Tibial nerve (tissue), 4 donors: ENCODE results near the gene GPR37. TPM values are rescaled to one million over a fixed set of nuclear protein-coding genes. Genes with fewer than 3 reads are reported as not detected.

ENCODE experiments used
- DNase-seq, 2 donors: peaks; one replicate each; pipeline ENCODE4 v3.0.0-alpha.2; 2019; ENCODE audit warnings: low spot score in 2 of 2
- H3K27ac ChIP-seq, 4 donors: fragments of 200-600 bp; sonication (generic) in 3 of 4; one replicate each; pipeline ENCODE4 v1.5.1; 2017 to 2019; ENCODE audit warnings: mild to moderate bottlenecking in 1 of 4
- H3K27me3 ChIP-seq, 2 donors: fragments of 200-600 bp; sonication (generic) in 1 of 2; one replicate each; pipeline versions ENCODE4 v1.5.1 to v1.6.0; 2017 to 2019
- H3K36me3 ChIP-seq, 3 donors: fragments of 200-600 bp; sonication (generic); one replicate each; pipeline ENCODE4 v1.5.1; 2018 to 2019
- H3K4me1 ChIP-seq, 4 donors: fragments of 200-600 bp; sonication (generic) in 3 of 4; one replicate each; pipeline ENCODE4 v1.5.1; 2017 to 2019
- H3K4me3 ChIP-seq, 4 donors: fragments of 200-600 bp; sonication (generic) in 3 of 4; one replicate each; pipeline ENCODE4 v1.5.1; 2017 to 2019; ENCODE audit warnings: mild to moderate bottlenecking in 1 of 4, moderate library complexity in 1 of 4
- H3K9me3 ChIP-seq, 4 donors: fragments of 200-600 bp; sonication (generic) in 3 of 4; one replicate each; pipeline ENCODE4 v1.5.1; 2017 to 2019
- CTCF ChIP-seq, 5 experiments: fragments of 200-600 bp in 3 of 5; fragments of 450-650 bp in 2 of 5; sonication (generic) in 3 of 5; IDR thresholded peaks; one replicate each; pipeline ENCODE4 v1.5.1; 2016 to 2019; ENCODE audit warnings: antibody characterized with exemption in 5 of 5, mild to moderate bottlenecking in 3 of 5, moderate library complexity in 2 of 5
- EP300 ChIP-seq, 2 donors: sonication (generic); formaldehyde crosslinking; IDR thresholded peaks; one replicate each; pipeline ENCODE4 v1.6.1; 2017; ENCODE audit warnings: antibody characterized with exemption in 2 of 2, mild to moderate bottlenecking in 1 of 2
- POLR2A ChIP-seq, 2 donors: fragments of 450-650 bp; IDR thresholded peaks; one replicate each; pipeline ENCODE4 v1.6.1; 2017; ENCODE audit warnings: antibody characterized with exemption in 2 of 2, mild to moderate bottlenecking in 2 of 2, moderate library complexity in 2 of 2
- WGBS, 2 donors: methylation state at CpG; one replicate each; pipeline ENCODE4 v1.1.5; 2018; 5-methylcytosine and 5-hydroxymethylcytosine counted together
- total RNA-seq, 4 donors: library from RNA; depleted of rRNA; stranded (reverse); fragments of >200 nt; gene quantifications; one replicate each; pipeline ENCODE4 v1.1.0, GENCODE V29; 2016

The GPR37 gene
- total RNA-seq, 4 donors from 2014 or later = 0.21 to 0.60 TPM; not detected in 2

DNA sequence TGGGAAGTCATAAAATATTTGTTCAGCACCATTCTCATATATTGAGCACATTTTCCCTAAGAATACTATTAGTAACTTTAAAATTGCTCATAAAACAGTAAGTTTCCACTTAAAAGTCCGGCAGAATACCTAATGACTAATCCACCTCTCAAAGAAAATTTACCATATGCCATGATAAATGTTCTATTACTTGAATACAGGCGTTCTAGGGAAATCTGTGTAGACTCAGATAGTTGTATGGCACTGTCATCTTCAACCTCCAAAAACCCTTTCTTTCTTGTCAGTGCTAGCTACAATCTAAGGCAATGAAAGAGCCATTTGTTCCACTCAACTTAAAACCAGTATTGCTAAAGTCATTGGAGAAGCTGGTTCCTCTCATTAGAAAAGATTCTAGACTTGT is 7.3 kb downstream of the GPR37 start:
- no peak for DNase-seq
- Histone ChIP-seq H3K27me3 (peaks cover 0 to under 1% of the 10 kb centered on the region in 2 donors), H3K27ac (no peak overlapping the region), H3K4me3 (no peak overlapping the region), H3K9me3 (no peaks in the 10 kb centered on the region), H3K4me1 (no peaks in the 10 kb centered on the region), H3K36me3 (no peaks in the 10 kb centered on the region)
- TF ChIP-seq POLR2A (IDR thresholded peaks at IDR 0.05) (no peak), EP300 (IDR thresholded peaks at IDR 0.05) (no peak), CTCF (IDR thresholded peaks at IDR 0.05) (no peak)
- WGBS, 2 donors = 52 to 71% methylated on average over 2 of the region's 2 CpGs

DNA sequence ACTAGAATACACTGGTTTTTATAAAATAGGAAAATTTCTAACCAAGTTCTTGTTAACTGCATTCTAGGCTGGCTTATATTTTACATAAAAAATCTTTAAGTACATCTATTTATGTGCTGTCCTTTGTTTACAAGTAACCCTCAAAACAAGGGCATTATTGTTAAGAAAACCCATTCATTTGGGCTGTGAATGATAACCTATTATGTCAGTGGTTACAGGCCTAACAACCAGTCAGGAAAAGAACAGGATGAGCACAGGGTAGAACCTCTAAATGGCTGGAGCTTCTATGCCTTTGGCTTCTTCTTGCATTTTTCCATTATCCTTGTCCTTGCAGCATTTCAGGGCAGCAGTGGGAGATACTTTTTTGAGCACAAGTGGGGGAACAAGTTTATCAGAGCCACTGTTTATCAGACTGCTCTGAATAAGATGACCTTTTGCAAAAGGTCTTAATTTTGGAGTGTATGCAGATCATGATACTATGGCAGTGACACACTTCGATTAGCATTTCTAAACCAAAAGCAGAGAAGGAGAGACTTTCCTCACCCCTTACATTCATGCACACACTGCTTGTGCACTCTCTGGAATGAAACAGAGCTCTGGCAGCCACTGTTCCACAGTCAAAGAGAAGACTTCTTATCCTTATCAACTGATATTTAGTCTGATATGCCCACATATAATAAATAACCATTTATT is 10.9 kb downstream of the GPR37 start:
- no peaks in the 10 kb centered on the region for H3K9me3 ChIP-seq
- WGBS, 2 donors = 46 to 59% methylated on average over 1 of the region's 1 CpG
- H3K27ac ChIP-seq = no peak overlapping the region
- H3K27me3 ChIP-seq = no peaks in the 10 kb centered on the region
- H3K4me3 ChIP-seq = no peak overlapping the region
- no peaks in the 10 kb centered on the region for H3K36me3 ChIP-seq
- H3K4me1 ChIP-seq = no peaks in the 10 kb centered on the region
- TF ChIP-seq CTCF (IDR thresholded peaks at IDR 0.05) (no peak), POLR2A (IDR thresholded peaks at IDR 0.05) (no peak), EP300 (IDR thresholded peaks at IDR 0.05) (no peak)
- DNase-seq = no peak

DNA sequence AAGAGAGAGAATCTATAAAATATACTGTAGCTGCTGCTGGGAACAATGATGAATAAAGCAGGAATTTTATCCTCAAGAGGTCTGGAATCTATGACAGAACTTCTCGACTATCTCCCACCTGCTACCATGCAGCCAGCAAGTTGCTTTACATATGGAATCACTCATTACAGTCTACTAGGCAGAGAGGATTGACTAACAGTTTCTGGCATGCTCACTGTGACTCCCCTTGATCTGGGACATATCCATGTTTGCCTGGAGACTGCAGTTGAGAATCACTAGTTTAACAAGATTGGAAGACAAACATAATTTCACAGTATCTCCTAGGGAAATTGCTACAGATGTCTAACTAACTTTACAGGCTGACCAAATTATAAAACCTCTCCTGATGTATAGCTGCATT is 13.3 kb downstream of the GPR37 start:
- H3K36me3 ChIP-seq = no peaks in the 10 kb centered on the region
- TF ChIP-seq EP300 (IDR thresholded peaks at IDR 0.05) (no peak), CTCF (IDR thresholded peaks at IDR 0.05) (no peak), POLR2A (IDR thresholded peaks at IDR 0.05) (no peak)
- no peaks in the 10 kb centered on the region for H3K4me1 ChIP-seq
- no peaks in the 10 kb centered on the region for H3K27me3 ChIP-seq
- H3K27ac ChIP-seq = no peak overlapping the region
- no peak overlapping the region for H3K4me3 ChIP-seq
- WGBS, 2 donors = 30 to 31% methylated on average over 1 of the region's 1 CpG
- no peaks in the 10 kb centered on the region for H3K9me3 ChIP-seq
- DNase-seq = no peak

GRCh38 chr7:124751027-124751426 is 14.6 kb downstream of the GPR37 start:
- Histone ChIP-seq H3K27ac (no peak overlapping the region), H3K4me3 (no peak overlapping the region), H3K36me3 (no peaks in the 10 kb centered on the region), H3K9me3 (no peaks in the 10 kb centered on the region), H3K4me1 (no peaks in the 10 kb centered on the region), H3K27me3 (no peaks in the 10 kb centered on the region)
- WGBS, 2 donors = 75 to 81% methylated on average over 2 of the region's 2 CpGs
- DNase-seq = no peak
- TF ChIP-seq CTCF (IDR thresholded peaks at IDR 0.05) (no peak), EP300 (IDR thresholded peaks at IDR 0.05) (no peak), POLR2A (IDR thresholded peaks at IDR 0.05) (no peak)

- Histone ChIP-seq H3K9me3 (no peaks in the 10 kb centered on the region), H3K4me3 (no peak overlapping the region), H3K36me3 (no peaks in the 10 kb centered on the region), H3K4me1 (no peaks in the 10 kb centered on the region), H3K27ac (no peak overlapping the region), H3K27me3 (no peaks in the 10 kb centered on the region)
- no peak for DNase-seq
- no peak for TF ChIP-seq POLR2A (IDR thresholded peaks at IDR 0.05)
- TF ChIP-seq EP300 (IDR thresholded peaks at IDR 0.05) = no peak
- no peak for TF ChIP-seq CTCF (IDR thresholded peaks at IDR 0.05)
- WGBS, 2 donors = 95% methylated on average over 11 of the region's 11 CpGs
Observed at GRCh38 chr7:124747072-124747471, 18.5 kb downstream of the GPR37 start.
